ENCODE results near the gene TAF1B.
A peak's percentile ranks its signal among the peaks of the same experiment; 100 is the strongest.

Gene TAF1B

GRCh38 chr2:9945596-9945995 is 102.3 kb downstream of the TAF1B start:
- DNase-seq = no peak

DNA sequence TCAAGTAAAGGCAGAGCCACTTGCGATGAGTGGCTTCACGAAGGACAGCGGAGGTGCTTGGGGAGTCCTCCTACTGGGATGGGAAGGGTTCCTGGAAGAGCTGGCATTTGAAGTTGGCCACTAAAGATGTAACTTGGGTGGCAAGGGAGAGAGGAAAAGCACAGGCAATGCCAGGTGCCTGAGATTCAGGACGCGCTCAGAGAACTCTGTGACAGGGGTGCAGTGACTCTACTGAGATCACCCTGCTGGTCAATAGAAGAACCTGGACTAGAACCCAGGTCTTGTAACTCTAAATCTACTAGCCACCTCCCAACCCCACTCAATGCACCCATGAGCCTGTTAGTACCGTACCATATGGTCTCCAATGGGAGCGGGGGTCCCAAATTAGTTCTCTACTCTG is 102.8 kb downstream of the TAF1B start:
- DNase-seq = no peak

DNA sequence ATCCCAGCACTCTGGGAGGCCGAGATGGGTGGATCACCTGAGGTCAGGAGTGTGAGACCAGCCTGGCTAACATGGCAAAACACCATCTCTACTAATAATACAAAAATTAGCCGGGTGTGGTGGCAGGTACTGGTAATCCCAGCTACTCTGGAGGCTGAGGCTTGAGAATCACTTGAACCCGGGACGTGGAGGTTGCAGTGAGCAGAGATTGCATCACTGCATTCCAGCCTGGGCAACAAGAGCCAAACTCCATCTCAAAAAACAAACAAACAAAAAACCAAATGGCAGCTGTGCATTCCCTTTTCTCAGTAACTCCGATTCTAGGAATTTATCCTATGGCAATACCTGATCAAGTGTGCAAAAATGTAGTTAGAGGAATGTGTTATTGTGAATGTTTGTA is 103.5 kb downstream of the TAF1B start:
- no peak for DNase-seq

DNA sequence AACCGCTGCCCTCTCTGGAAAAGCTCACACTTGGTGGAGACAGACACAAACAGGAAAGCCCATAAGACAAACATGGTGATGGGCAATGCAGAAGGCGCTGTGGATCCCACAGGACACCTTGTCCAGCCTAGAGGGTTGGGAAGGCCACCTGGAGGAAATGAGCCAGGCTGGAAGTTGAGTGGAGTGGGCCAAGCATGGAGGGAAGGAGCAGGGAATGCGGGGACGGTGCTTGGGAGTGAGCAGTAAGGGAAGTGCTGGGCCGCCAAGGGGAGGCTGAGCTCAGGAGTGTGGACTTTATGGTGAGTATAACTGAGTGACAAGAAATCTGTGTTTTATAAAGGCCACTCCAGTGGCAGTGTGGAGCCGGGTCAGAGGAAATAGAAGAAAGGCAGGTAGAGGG is 105.4 kb downstream of the TAF1B start:
- DNase-seq = no peak

- no peak for DNase-seq
Observed at GRCh38 chr2:9949239-9949991, 106.1 kb downstream of the TAF1B start.

- DNase-seq = no peak
Observed at GRCh38 chr2:9949992-9950520, 106.8 kb downstream of the TAF1B start.

DNA sequence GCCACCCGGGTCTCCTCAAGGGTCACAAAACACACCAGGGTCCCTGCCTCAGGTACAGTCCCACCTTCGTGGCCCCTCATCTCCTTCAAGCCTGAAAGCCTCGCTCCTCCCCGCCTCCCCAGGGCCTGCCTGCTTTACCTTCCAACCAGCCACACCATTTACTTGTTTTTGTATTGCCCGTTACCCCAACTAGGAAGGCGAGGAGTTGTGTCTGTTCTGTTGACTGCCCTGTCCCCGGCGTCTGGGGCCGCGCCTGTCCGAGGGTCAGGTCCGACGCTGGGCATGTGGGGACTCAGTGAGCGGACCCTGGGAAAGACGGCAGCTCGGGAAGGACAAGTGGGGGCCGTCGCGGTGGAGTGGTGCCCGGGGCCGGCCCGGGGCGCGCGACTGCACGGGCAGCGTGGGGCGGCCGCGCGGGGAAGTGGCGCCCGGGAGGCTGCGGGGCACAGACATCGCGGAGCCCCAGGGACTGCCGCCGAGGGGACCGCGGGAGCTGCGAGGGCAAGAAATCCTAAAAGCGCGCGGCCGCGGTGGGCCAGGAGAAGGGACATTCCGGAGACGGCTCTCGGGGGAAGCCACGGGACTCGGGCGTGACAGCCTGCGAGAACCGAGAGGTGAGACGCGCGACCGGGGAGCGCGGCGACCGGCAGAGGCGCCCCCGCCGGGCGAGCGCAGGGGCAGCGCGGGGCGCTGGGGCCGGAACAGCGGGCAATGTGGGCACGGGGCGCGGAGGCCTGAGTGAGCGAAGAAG is 107.4 kb downstream of the TAF1B start:
- no peak for DNase-seq

- DNase-seq = no peak
Observed at GRCh38 chr2:9951272-9951521, 107.9 kb downstream of the TAF1B start.

DNA sequence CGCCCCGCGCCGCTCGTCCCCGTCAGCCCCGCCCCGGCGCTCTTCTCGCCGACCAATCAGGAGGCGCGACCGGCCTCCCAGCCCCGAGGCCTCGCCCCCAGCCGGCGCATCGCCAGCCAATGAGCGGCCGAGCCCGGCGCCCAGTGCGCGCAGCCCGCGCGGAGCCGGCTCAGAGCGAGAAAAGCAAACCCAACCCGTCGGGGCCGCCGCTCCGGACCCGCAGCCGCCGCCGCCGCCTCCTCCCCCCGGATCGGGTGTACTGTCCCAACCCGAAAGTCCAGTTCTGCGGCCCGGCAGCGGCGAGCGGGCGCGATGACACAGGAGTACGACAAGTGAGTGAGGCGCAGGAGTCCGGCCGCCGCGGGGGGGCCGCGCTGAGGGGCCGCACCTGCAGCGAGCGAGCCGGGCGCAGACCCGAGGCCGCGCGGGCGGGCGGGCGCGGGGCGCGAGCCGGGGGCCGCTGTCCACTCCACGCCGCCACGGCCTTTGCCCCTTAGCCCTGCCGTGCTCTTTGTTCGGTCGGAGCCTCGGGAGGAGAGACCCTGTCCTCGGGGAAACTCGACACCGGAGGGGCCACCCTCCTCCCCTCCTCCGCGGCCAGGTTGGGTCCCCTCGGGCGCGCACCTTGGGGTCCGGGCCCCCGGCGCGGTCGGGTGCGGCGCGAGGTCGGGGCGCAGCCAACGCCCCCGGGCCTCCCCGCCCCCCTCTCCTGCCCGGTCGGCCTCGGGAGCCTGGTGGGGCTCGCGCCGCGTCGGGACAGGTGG is 108.4 kb downstream of the TAF1B start, which contains the start of gene GRHL1:
TSS of gene GRHL1 (plus strand) at position 172 of the 764 bp plus-strand sequence. CDS start at position 313, 141 bp downstream.
- peak; percentile 94 for DNase-seq

DNA sequence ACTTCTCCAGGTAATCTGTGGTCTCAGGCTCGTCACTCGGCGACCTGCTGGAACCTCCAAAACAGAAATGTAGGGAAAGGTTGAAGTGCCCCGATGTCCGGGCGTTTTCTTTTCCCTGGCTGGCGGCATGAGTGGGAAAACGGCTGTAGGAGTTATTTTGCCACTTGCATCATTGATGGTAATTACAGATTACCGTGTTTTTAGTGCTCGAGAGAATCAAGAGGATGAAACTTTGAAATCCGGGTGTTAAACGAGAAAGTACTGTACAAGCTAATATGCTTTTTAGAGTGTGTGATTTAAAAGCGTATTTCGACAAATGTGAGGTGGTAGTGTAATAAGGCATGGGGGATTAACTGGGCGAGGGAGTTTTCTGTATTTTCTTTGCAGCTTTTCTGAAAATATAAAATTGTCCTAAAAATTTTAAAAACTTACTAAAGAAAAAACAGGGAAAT is 109.0 kb downstream of the TAF1B start:
- DNase-seq = no peak

DNA sequence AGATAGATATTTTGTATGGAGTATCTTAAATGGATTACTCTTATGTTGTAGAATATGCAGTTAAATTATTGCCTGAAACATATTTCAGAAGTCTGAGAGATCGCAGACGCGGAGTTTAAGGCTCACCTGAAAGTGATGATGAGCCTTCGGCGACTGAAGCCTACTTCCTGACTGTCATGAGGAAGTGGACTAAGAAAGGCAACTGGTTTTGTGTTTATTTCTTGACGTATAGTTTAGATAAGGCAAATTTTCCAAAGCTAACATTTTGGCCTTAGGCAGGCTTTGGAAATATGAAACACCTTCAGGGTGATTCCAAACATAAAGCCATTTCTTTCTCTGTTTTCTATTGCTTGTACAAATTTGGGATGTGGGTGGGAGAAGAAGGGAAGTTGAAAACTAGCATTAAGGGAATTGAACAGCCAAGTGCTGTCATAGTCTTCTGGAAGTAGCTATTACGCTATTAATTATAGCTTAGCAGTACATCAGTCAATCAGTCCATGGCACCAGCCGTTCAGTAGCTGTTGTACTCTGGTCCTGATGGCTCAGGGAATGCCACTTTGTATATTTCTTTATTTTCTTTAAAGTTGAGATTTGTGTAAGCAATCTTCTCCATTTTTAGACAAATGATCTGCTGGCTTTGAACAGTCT is 109.7 kb downstream of the TAF1B start:
- DNase-seq = no peak

- no peak for DNase-seq
Observed at GRCh38 chr2:9954136-9954535, 110.9 kb downstream of the TAF1B start.

DNA sequence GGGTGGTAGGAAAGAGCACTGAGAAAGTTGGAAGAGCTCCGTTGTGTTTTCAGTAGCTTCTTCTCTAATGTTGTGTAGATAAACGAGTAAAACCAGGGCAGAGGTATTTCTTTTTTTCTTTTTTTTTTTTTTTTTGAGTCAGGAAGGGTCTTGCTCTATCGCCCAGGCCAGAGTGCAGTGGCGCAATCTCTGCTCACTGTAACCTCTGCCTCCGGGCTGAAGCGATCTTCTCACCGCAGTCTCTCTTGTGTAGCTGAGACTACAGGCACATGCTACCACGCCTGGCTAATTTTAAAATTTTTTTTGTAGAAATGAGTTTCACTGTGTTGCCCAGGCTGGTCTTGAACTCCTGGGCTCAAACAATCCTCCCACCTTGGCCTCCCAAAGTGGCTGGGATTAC is 114.8 kb downstream of the TAF1B start:
- no peak for DNase-seq

DNA sequence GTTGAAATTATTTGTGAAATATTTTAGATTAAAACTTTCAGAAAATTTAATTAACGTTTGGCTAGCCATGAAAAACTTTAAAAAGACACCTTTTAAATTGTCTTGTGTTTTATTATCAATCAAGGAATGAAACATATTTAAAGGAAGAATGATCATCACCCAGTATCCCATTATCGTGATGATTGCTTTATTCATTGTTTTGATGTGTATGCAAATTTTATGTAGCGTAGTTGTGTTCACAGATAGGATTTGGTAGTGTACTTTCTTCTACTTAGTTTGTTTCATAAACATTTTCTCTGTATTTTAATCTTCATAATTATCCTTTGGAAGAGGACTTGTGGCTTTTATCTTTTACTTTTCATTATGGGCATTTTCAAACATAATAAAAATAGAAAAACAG is 116.0 kb downstream of the TAF1B start:
- DNase-seq = no peak

DNA sequence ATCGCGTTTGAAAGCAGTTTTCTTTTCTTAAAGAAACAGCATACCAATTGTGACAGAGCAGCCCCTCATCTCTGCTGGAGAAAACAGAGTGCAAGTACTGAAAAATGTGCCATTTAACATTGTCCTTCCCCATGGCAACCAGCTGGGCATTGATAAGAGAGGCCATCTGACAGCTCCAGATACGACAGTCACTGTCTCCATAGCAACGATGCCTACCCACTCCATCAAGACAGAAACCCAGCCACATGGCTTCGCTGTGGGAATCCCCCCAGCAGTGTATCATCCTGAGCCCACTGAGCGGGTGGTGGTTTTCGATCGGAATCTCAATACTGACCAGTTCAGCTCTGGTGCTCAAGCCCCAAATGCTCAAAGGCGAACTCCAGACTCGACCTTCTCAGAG is 117.7 kb downstream of the TAF1B start:
- DNase-seq = no peak

DNA sequence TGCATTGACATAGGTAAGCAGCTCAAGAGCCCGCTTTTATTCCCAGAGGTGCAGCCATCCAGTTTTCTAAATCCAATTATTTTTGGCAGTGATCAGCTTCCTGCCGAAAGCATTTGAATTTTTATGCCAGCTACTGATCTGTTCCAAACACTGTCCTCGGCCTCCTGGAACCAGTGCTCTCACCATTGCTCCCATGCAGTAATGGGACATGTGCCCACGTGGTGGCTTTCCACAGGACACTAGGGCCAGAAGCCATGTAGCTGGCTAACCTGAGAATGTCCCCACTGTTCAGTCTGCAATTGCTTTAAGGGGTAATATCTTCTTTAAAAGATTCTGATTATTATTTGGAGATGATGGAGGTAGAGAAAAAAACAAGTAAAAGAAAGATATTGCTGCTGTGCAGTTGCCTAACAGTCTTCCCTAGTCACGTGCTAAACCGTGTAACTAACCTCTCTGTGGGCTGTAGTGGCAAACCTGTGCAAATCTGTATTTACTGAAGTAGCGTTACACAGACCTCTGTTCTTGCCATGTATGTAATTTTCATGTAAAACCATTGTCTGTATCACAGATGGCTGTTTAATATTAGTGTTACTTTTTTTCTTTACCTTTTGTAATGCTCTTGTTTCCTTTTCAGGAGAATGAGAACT is 121.2 kb downstream of the TAF1B start:
- DNase-seq = no peak

DNA sequence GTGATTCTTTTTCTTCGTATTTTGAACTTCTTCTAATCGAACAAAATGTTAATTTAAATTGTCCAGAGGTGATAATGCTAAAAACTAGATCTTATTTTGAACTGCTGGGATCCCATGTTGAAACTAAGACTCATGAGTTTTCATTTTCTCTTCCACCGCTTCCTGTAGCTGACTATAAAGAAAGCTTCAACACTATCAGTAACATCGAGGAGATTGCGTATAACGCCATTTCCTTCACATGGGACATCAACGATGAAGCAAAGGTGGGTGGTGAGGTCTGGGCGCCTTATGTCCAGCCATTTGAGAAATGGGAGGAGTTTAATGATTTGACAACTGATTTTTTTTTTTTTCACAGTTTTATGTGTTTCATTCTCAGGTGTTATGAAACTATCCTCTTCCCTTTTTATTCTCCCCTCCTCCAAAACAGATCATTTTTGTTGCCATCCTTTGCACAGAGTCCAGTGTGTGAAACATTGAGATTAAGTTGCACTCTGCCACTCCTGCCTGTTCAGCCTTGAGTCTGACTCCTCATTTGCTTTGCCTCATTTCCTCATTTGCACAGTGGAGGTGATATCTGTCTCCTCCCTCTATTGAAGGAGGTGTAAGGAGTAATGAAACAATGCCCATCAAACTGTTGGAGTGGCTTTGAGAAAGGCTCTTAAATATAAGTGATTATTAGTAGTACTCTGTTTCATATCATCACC is 122.0 kb downstream of the TAF1B start:
- DNase-seq = no peak

DNA sequence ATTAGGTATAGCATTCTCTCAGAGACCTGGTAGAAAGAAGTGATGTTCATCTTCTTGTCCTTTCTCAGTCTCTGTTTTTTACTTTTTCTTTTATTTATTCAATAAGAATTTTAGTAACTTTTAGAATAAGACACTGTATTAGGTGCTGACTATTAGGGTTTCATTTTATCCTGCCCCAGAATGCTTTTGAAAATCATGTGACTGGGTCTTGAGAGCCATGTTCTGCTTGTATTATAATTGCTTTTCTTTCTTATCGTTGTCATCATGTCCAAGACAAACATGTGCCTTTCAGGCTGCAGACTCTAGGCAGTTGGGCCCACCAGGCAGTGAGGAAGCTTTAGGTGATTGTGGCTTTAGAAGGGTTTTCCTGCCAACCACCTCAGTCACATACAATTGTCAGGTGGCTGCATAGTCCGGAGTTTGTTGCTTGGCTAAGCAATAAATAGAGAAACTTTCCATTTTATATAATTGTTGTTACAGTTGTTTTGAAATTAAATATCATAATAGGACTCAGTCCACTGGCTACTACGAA is 123.3 kb downstream of the TAF1B start:
- DNase-seq = no peak

DNA sequence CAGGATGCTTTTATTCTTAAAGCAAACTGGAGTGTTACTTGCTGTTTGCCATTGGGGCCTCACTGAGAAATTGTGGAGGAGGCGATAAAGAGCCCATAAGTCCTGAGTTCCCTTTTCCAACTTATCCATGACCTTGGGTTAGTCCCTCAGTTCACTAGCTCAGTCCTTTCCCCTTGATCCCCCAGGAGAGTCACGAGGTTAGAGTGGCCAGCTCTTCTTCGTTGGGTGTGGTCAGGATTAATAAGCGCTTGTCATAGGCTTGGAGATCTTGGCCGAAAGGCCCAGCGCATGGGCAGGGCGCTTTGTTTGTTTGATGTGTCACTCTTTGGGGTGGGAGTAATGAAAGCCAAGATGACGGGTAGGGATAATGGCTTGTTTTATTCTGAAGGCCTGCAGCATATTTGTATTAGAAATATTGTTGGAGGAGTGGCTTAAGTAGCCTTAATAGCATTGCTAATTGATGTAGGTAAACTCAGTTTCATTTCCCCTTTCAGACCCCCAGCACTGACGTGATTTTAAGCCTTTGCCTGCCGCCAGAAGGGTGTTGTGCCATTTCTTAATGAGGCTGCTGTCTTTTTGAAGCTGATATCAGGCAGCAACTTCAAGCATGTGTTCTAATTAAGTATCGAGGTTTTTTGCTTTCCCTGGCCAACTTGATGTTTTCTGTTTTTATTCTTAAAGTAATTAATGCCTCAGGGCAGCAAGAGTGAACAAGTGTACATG is 123.9 kb downstream of the TAF1B start:
- DNase-seq = no peak

- no peak for DNase-seq
Observed at GRCh38 chr2:9968553-9969497, 125.6 kb downstream of the TAF1B start.

Data from NCI-H774 (cell line).